Subcutaneous adipose tissue (tissue), 4 donors: ENCODE measurements around the gene CASP9. TPM values are rescaled to one million over a fixed set of nuclear protein-coding genes. Genes with fewer than 3 reads are reported as not detected.

Source experiments
- CTCF ChIP-seq: fragments of 450-650 bp; IDR thresholded peaks from one replicate; pipeline ENCODE4 v1.5.1; 2016; ENCODE audit warnings: low read depth, mild to moderate bottlenecking, control low read depth, antibody characterized with exemption, moderate library complexity
- total RNA-seq, 4 donors: library from RNA; depleted of rRNA; stranded (reverse); fragments of >200 nt; gene quantifications; one replicate each; pipeline ENCODE4 v1.1.0, GENCODE V29; 2016

CASP9 gene
- total RNA-seq, 4 donors from 2014 or later: 10.1 to 12.1 (median 10.3) TPM

GRCh38 chr1:15541231-15541792 lies 17.3 kb upstream of the CASP9 start:
- no peak for TF ChIP-seq CTCF

- no peak for TF ChIP-seq CTCF
Observed at GRCh38 chr1:15540186-15540585, 16.2 kb upstream of the CASP9 start.

- TF ChIP-seq CTCF: no peak
Observed at GRCh38 chr1:15538771-15539170, 14.8 kb upstream of the CASP9 start.

- TF ChIP-seq CTCF: no peak
Observed at GRCh38 chr1:15531682-15532081, 7.7 kb upstream of the CASP9 start.

GRCh38 chr1:15531003-15531402 lies 7.0 kb upstream of the CASP9 start:
- TF ChIP-seq CTCF: no peak

- no peak for TF ChIP-seq CTCF
Observed at GRCh38 chr1:15526490-15527339, 2.7 kb upstream of the CASP9 start, which contains the start of gene DNAJC16. Gene DNAJC16 (plus strand): TSS chr1:15526848. CDS start chr1:15529106, 2,258 bp downstream.

- TF ChIP-seq CTCF: no peak
Observed at GRCh38 chr1:15526021-15526489, 2.0 kb upstream of the CASP9 start.
